IgD-negative memory B cell (primary cell): ENCODE measurements around the gene WASF2. TPM values are rescaled to one million over a fixed set of nuclear protein-coding genes. Genes with fewer than 3 reads are reported as not detected.
"Not testable (repeated sequence)": the region's sequence is repeated elsewhere in the genome, so short reads cannot be mapped to it uniquely, and the experiment has no call there.

ENCODE experiments used
- H3K27ac Mint-ChIP-seq, 3 donors: one replicate each; pipeline ENCODE4 v1.8.0; 2020 to 2022; ENCODE audit warnings: mild to moderate bottlenecking in 3 of 3, mixed read lengths in 3 of 3, moderate library complexity in 1 of 3
- H3K27me3 Mint-ChIP-seq: one replicate; pipeline ENCODE4 v1.8.0; 2021; ENCODE audit warnings: mixed read lengths
- H3K36me3 Mint-ChIP-seq: one replicate; pipeline ENCODE4 v1.8.0; 2020; ENCODE audit warnings: mild to moderate bottlenecking, mixed read lengths
- H3K4me1 Mint-ChIP-seq, 3 donors: one replicate each; pipeline ENCODE4 v1.8.0; 2020 to 2022; ENCODE audit warnings: mixed read lengths in 3 of 3, mild to moderate bottlenecking in 1 of 3
- H3K4me3 Mint-ChIP-seq, 4 donors: one replicate each; pipeline ENCODE4 v1.8.0; 2020 to 2022; ENCODE audit warnings: mild to moderate bottlenecking in 4 of 4, mixed read lengths in 4 of 4, moderate library complexity in 3 of 4
- H3K9me3 Mint-ChIP-seq, 3 donors: one replicate each; pipeline ENCODE4 v1.8.0; 2020 to 2021; ENCODE audit warnings: mixed read lengths in 3 of 3, mild to moderate bottlenecking in 1 of 3
- polyA plus RNA-seq: library from polyadenylated mRNA; unstranded; fragments of 300-500 nt; fragmentation: Illumina TruSeq; gene quantifications from one replicate; pipeline ENCODE4 v1.2.3, GENCODE V29; 2021

The WASF2 gene
- polyA plus RNA-seq, 1 donor from 2014 or later, result 105 TPM

DNA sequence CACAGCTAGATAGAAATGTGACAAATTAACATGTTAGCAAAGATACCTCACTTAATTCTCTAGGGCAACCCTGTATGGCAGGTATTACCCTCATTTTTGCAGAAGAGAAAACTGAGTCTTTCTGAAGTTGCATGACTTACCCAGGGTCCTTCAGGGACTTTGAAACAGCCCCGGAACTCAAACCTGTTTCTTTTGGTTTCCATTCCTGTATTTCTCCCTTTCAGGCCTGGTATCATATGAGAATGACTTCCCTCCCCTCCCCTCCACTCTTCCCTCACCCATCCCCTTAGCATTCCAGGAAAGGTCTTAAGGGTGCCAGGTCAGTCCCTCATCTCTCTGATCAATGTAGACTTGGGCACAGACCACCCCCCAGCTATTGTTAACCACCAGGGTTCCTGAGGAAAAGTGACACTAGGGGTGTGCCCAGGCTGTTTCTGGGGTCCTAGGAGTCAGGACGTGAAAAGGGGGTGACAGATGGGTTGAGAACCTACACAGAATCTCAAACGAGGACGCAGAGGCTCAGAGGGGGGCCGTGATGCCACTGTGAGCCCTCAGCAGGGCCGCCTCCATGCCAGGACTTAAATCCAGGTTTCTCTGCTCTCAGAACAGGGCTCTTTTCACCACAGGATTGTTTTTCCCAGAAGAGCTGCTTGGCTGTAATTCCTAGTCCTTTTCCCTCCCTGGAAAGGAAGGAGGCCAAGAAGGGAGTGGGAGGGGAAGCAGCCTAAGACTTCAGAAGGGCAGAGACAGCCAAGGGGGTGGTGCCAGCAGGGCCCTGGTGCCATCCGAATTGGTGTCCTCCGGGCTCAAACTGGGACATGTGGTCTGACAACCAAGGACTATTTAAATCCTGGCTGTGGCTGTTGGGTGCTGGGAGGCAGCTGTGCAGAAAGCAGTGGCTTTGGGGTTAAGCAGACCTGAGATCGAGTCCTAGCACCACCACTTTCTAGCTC is 2.1 kb upstream of the WASF2 start:
- Mint-ChIP-seq H3K4me3 (peak overlapping the region; percentile 85 to 97 (median 91)), H3K36me3 (no peaks in the 10 kb centered on the region), H3K4me1 (peaks cover 29 to 36% (median 33%) of the 10 kb centered on the region in 3 donors), H3K27ac (peak overlapping the region; percentile 97 to 98 (median 98)), H3K27me3 (no peaks in the 10 kb centered on the region), H3K9me3 (no peaks in the 10 kb centered on the region)

DNA sequence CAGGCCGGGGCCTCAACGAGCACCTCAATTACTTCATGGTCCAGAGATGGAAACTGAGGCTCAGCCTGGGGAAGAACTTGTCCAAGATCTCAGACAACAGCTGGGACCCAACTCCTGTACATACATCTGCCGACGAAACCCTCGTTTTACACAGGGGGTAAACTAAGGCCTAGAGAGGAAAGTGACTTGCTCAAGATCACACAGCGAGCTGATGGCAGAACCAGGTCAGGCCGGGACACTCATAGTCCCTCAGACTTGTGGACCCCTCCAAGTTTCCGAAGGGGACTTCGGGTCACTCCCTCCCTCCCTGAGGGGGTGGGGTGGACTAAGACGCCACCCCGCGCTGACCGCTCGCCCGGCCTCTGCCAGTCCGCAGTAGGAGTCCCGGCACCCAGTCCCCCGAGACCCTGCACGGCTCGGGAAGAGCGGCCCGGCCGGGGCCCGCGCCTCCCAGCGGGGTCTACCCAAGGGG is 430 bp downstream of the WASF2 start:
- no peaks in the 10 kb centered on the region for H3K36me3 Mint-ChIP-seq
- H3K27me3 Mint-ChIP-seq, result no peaks in the 10 kb centered on the region
- peak overlapping the region; percentile 96 to 100 (median 98) for H3K27ac Mint-ChIP-seq
- peak overlapping the region; percentile 96 to 99 (median 97) for H3K4me3 Mint-ChIP-seq
- H3K4me1 Mint-ChIP-seq, result peaks cover 32 to 39% (median 36%) of the 10 kb centered on the region in 3 donors
- H3K9me3 Mint-ChIP-seq, result no peaks in the 10 kb centered on the region

- no peaks in the 10 kb centered on the region for H3K36me3 Mint-ChIP-seq
- H3K27me3 Mint-ChIP-seq, result no peaks in the 10 kb centered on the region
- H3K4me1 Mint-ChIP-seq, result peaks cover 40 to 43% (median 41%) of the 10 kb centered on the region in 3 donors
- peak overlapping the region; percentile 96 to 99 (median 97) for H3K4me3 Mint-ChIP-seq
- no peaks in the 10 kb centered on the region for H3K9me3 Mint-ChIP-seq
- peak overlapping the region; percentile 96 to 100 (median 98) for H3K27ac Mint-ChIP-seq
These were observed 1.7 kb downstream of the WASF2 start for GRCh38 chr1:27487966-27488884.

GRCh38 chr1:27485363-27485762 is 4.6 kb downstream of the WASF2 start:
- Mint-ChIP-seq H3K27me3 (no peaks in the 10 kb centered on the region), H3K4me1 (peaks cover 44 to 48% (median 44%) of the 10 kb centered on the region in 3 donors), H3K9me3 (no peaks in the 10 kb centered on the region), H3K4me3 (peak overlapping the region in 2 of 4 donors; percentile 8 to 32), H3K36me3 (peaks cover 5% of the 10 kb centered on the region), H3K27ac (no peak overlapping the region)

- H3K4me3 Mint-ChIP-seq, result peak overlapping the region in 3 of 4 donors; percentile 4 to 83 (median 32)
- H3K4me1 Mint-ChIP-seq, result peaks cover 42 to 53% (median 47%) of the 10 kb centered on the region in 3 donors
- no peaks in the 10 kb centered on the region for H3K27me3 Mint-ChIP-seq
These were observed 6.3 kb downstream of the WASF2 start for GRCh38 chr1:27483659-27484058.

DNA sequence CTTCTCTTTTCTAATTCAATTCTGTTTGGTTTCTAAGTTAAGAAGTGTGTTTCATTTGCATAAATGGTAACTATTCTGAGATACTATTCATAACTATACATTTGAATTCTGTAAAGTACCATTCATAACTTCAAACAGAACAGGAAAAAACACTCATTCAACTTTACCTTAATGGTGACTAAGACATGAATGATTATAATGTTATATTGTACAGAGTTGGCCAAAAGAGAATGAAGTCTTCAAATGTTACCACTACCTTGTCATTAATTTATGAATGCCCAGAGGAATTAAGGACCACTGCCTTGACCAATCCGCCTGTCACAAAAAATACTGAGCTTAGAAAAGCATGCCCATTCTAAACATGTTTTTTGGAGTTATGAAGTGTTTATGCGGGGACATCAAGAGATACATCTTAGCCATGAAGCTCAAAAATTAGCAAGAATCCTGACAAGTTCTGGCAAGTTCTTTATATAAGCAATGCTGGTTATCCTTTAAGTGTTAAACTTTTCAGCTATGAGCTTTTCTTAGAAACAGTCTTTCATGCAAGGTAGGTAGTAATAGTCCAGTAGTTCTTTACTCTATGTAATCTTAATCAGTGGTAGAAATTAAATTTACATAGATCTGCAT is 7.9 kb downstream of the WASF2 start:
- peaks cover 39 to 52% (median 47%) of the 10 kb centered on the region in 3 donors for H3K4me1 Mint-ChIP-seq
- peak overlapping the region; percentile 39 to 88 (median 70) for H3K4me3 Mint-ChIP-seq
- H3K27me3 Mint-ChIP-seq, result no peaks in the 10 kb centered on the region
- H3K27ac Mint-ChIP-seq, result peak overlapping the region; percentile 12 to 90 (median 71)
- peaks cover 0 to 2% (median 0%) of the 10 kb centered on the region in 3 donors for H3K9me3 Mint-ChIP-seq
- H3K36me3 Mint-ChIP-seq, result peaks cover 7% of the 10 kb centered on the region

More at GRCh38 chr1:27483659-27484058, 6.3 kb downstream of the WASF2 start:
- peaks cover 5% of the 10 kb centered on the region for H3K36me3 Mint-ChIP-seq
- H3K27ac Mint-ChIP-seq, result peak overlapping the region; percentile 46 to 88 (median 71)
- no peaks in the 10 kb centered on the region for H3K9me3 Mint-ChIP-seq

DNA sequence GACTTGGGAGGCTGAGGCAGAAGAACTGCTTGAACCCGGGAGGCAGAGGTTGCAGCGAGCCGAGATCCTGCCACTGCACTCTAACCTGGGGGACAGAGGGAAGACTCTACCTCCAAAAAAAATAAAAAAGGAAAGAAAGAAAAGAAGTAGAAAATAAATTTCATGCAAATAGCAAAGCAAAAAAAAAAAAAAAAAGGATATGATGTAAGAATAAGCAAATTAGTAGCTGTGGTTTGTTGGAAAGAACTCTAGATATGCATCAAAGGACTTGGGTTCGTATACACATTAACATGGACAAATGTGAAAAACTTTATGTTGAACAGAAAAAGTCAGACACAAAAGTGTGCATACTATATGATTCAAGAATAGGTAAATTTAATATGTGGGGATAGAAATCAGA is 11.9 kb downstream of the WASF2 start:
- peaks cover 7% of the 10 kb centered on the region for H3K36me3 Mint-ChIP-seq
- H3K4me3 Mint-ChIP-seq, result peak overlapping the region; percentile 60 to 94 (median 75)
- peak overlapping the region; percentile 45 to 96 (median 88) for H3K27ac Mint-ChIP-seq
- no peaks in the 10 kb centered on the region for H3K27me3 Mint-ChIP-seq
- H3K9me3 Mint-ChIP-seq, result peaks cover 0 to 3% (median 0%) of the 10 kb centered on the region in 3 donors
- peaks cover 62 to 67% (median 63%) of the 10 kb centered on the region in 3 donors for H3K4me1 Mint-ChIP-seq

DNA sequence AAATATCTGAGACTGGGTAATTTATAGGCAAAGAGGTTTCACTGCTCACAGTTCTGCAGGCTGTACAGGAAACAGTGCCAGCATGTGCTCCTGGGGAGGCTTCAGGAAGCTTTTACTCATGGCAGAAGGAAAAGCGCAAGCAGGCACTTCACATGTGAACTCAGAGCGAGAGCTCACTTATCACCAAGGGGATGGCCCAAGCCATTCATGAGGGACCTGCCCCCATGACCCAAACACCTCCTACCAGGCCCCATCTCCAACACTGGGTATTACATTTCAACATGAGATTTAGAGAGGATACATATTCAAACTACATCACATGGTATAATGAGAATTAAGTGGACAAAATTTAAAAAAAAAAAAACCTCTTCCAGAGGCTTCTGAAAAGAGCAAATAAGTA is 13.7 kb downstream of the WASF2 start:
- Mint-ChIP-seq H3K36me3 (peaks cover 2% of the 10 kb centered on the region), H3K27ac (peak overlapping the region in 2 of 3 donors; percentile 19 to 85), H3K4me3 (peak overlapping the region in 3 of 4 donors; percentile 33 to 65 (median 52)), H3K9me3 (peaks cover 0 to 3% (median 0%) of the 10 kb centered on the region in 3 donors), H3K27me3 (no peaks in the 10 kb centered on the region), H3K4me1 (peaks cover 50 to 61% (median 51%) of the 10 kb centered on the region in 3 donors)

DNA sequence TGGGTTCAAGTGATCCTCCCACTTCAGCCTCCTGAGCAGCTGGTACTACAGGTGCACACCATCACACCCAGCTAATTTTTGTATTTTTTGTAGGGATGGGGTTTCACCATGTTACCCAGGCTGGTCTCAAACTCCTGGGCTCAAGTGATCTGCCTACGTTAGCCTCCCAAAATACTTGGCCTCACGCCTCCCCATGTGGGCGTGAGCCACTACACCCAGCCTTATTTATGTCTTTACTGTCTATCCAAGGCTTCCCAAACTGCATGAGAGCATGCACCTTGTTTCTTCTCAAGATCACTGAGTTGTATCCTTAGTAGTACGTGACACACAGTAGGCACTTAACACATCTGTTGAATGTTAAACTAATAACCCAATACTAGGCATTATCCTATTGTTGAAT is 14.2 kb downstream of the WASF2 start:
- H3K4me1 Mint-ChIP-seq, result peaks cover 48 to 60% (median 52%) of the 10 kb centered on the region in 3 donors
- H3K9me3 Mint-ChIP-seq, result peaks cover 0 to 3% (median 0%) of the 10 kb centered on the region in 3 donors
- H3K4me3 Mint-ChIP-seq, result peak overlapping the region in 2 of 4 donors; percentile 9 to 65
- H3K27me3 Mint-ChIP-seq, result no peaks in the 10 kb centered on the region
- H3K36me3 Mint-ChIP-seq, result peaks cover 2% of the 10 kb centered on the region
- H3K27ac Mint-ChIP-seq, result peak overlapping the region in 1 of 3 donors; percentile 19

DNA sequence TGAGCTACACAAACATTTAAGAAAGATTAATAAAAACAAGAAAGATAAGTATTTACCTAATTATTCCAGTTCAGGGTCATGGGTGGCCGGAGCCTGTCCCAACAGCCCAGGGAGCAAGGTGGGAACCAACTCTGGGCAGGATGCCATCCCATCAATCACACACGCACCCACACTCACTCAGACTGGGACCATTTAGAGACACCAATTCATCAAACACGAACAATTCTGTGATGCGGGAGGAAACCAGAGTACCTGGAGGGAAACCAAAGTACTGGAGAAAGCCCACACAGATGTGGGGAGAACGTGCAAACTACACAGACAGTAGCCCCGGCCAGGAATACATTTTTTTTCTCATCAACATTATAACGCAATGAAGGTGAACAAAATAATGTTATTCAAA is 16.2 kb downstream of the WASF2 start:
- peak overlapping the region in 2 of 4 donors; percentile 75 to 78 for H3K4me3 Mint-ChIP-seq

GRCh38 chr1:27472098-27472497 is 17.9 kb downstream of the WASF2 start:
- Mint-ChIP-seq H3K4me3 (peak overlapping the region in 2 of 4 donors; percentile 2 to 15), H3K4me1 (peaks cover 53 to 65% (median 55%) of the 10 kb centered on the region in 3 donors)
- not testable (repeated sequence) for H3K27ac Mint-ChIP-seq, H3K9me3 Mint-ChIP-seq, H3K36me3 Mint-ChIP-seq, H3K27me3 Mint-ChIP-seq

More for the DNA sequence above, 16.2 kb downstream of the WASF2 start:
- Mint-ChIP-seq H3K27me3 (no peaks in the 10 kb centered on the region), H3K36me3 (peaks cover 5% of the 10 kb centered on the region), H3K27ac (peak overlapping the region in 1 of 3 donors; percentile 16), H3K9me3 (peaks cover 0 to 3% (median 0%) of the 10 kb centered on the region in 3 donors), H3K4me1 (peaks cover 54 to 69% (median 55%) of the 10 kb centered on the region in 3 donors)

DNA sequence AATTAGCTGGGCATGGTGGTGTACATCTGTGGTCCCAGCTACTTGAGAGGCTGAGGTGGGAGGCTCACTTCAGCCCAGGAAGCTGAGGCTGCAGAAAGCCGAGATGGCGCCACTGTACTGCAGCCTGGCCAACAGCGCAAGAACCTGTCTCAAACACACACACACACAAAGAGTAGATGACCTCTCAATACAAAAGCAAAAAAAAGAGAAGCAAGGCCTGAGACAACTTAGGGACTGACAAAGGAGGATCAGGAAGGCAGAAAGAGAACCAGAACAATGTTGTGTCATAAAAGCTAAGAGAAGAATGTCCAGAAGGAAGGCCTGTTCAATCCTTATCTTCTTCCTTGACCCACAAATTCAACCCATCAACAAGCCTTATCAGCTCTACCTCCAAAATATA is 18.5 kb downstream of the WASF2 start:
- H3K9me3 Mint-ChIP-seq, result no peaks in the 10 kb centered on the region
- H3K4me3 Mint-ChIP-seq, result peak overlapping the region in 3 of 4 donors; percentile 2 to 47 (median 47)

DNA sequence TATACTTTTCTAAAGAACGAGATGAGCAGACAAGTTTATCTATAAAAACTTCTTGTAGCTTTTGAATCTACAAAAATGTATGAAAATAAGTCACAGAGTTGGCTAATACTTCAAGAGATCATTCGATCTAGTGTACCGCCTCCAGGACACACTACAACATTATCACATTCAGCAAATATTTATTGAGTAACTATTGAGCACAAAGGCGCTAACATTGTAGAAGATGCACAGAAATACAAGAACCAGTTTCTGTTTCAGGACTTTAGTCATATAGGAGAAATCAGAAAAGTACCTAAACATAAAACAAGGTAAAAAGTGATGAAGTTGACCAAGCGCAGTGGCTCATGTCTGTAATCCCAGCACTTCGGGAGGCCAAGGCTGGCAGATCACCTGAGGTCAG is 20.6 kb downstream of the WASF2 start:
- peaks cover 6% of the 10 kb centered on the region for H3K36me3 Mint-ChIP-seq
- H3K27me3 Mint-ChIP-seq, result no peaks in the 10 kb centered on the region
- peaks cover 44 to 55% (median 53%) of the 10 kb centered on the region in 3 donors for H3K4me1 Mint-ChIP-seq
- H3K27ac Mint-ChIP-seq, result no peak overlapping the region
- peak overlapping the region in 1 of 4 donors; percentile 77 for H3K4me3 Mint-ChIP-seq
- no peaks in the 10 kb centered on the region for H3K9me3 Mint-ChIP-seq

More for the DNA sequence above, 18.5 kb downstream of the WASF2 start:
- peaks cover 6% of the 10 kb centered on the region for H3K36me3 Mint-ChIP-seq
- H3K27ac Mint-ChIP-seq, result no peak overlapping the region
- no peaks in the 10 kb centered on the region for H3K27me3 Mint-ChIP-seq
- H3K4me1 Mint-ChIP-seq, result peaks cover 48 to 59% (median 49%) of the 10 kb centered on the region in 3 donors

DNA sequence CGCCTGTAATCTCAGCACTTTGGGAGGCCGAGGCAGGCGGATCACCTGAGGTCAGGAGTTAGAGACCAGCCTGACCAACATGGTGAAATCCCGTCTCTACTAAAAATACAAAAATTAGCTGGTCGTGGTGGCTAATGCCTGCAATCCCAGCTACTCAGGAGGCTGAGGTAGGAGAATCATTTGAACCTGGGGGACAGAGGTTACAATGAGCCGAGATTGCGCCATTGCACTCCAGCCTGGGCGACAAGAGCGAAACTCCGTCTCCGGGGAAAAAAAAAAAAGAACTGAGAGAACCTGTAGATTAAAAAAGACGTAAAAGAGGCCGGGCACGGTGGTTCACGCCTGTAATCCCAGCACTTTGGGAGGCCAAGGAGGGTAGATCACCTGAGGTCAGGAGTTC is 21.6 kb downstream of the WASF2 start:
- peak overlapping the region in 1 of 3 donors; percentile 32 for H3K27ac Mint-ChIP-seq
- not testable (repeated sequence) for H3K4me3 Mint-ChIP-seq, H3K36me3 Mint-ChIP-seq, H3K27me3 Mint-ChIP-seq, H3K9me3 Mint-ChIP-seq
- peaks cover 35 to 46% (median 45%) of the 10 kb centered on the region in 3 donors for H3K4me1 Mint-ChIP-seq
